Activated CD8-positive, alpha-beta memory T cell treated with anti-CD3 and anti-CD28 coated beads for 48 hours (primary cell): ENCODE measurements around the gene ACTG2.

Experiments
- DNase-seq, 3 experiments: peaks; one replicate each; pipeline ENCODE4 v3.0.0-alpha.2; 2020; ENCODE audit warnings: low read depth in 2 of 3, low spot score in 2 of 3

ACTG2 gene

GRCh38 chr2:73963385-73964120 is 70.7 kb downstream of the ACTG2 start:
- DNase-seq = no peak

GRCh38 chr2:73964223-73964622 is 71.4 kb downstream of the ACTG2 start:
- DNase-seq = no peak

- DNase-seq = no peak
These were observed 72.2 kb downstream of the ACTG2 start for GRCh38 chr2:73965053-73965452.

- no peak for DNase-seq
These were observed 75.6 kb downstream of the ACTG2 start for GRCh38 chr2:73968357-73968937.

GRCh38 chr2:73969356-73969755 is 76.5 kb downstream of the ACTG2 start:
- DNase-seq = no peak
